ENCODE data around the gene OR9Q1. TPM values are rescaled to one million over a fixed set of nuclear protein-coding genes. Genes with fewer than 3 reads are reported as not detected.
A peak's percentile ranks its signal among the peaks of the same experiment; 100 is the strongest.
"Not testable (repeated sequence)": the region's sequence is repeated elsewhere in the genome, so short reads cannot be mapped to it uniquely, and the experiment has no call there.

Gene OR9Q1
- total RNA-seq, 6 donors from 2014 or later = not detected

- Histone ChIP-seq H3K36me3 (no peaks in the 10 kb centered on the region), H3K27ac (no peak overlapping the region), H3K27me3 (no peaks in the 10 kb centered on the region), H3K4me3 (no peak overlapping the region), H3K4me1 (no peaks in the 10 kb centered on the region), H3K9me3 (no peaks in the 10 kb centered on the region)
- TF ChIP-seq CTCF (IDR thresholded peaks at IDR 0.05) (no peak), EP300 (IDR thresholded peaks at IDR 0.05) (no peak), POLR2AphosphoS5 (IDR thresholded peaks at IDR 0.05) (no peak), POLR2A (IDR thresholded peaks at IDR 0.05) (no peak)
- ATAC-seq (ENCODE audit: low FRiP score in 2 of 2) (no peak), DNase-seq (no peak)
- 66 to 70% methylated on average over 4 of the region's 4 CpGs for WGBS, 2 donors
These were observed 40.9 kb upstream of the OR9Q1 start for GRCh38 chr11:57982776-57983175.

- H3K36me3 ChIP-seq = no peaks in the 10 kb centered on the region
- H3K4me3 ChIP-seq = no peak overlapping the region
- H3K4me1 ChIP-seq = no peaks in the 10 kb centered on the region
- H3K27ac ChIP-seq = no peak overlapping the region
- no peaks in the 10 kb centered on the region for H3K27me3 ChIP-seq
- no peak for ATAC-seq (ENCODE audit: low FRiP score in 2 of 2)
- H3K9me3 ChIP-seq = no peaks in the 10 kb centered on the region
- WGBS, 2 donors = 73 to 75% methylated on average over 3 of the region's 3 CpGs
- TF ChIP-seq EP300 (IDR thresholded peaks at IDR 0.05) (no peak), POLR2AphosphoS5 (IDR thresholded peaks at IDR 0.05) (no peak), POLR2A (IDR thresholded peaks at IDR 0.05) (no peak), CTCF (IDR thresholded peaks at IDR 0.05) (no peak)
- no peak for DNase-seq
These were observed 40.5 kb upstream of the OR9Q1 start for GRCh38 chr11:57983191-57983590.

- DNase-seq = peak in 1 of 2 donors; percentile 42
- ATAC-seq (ENCODE audit: low FRiP score in 2 of 2); H3K27me3 ChIP-seq; H3K27ac ChIP-seq; H3K9me3 ChIP-seq; H3K36me3 ChIP-seq; H3K4me3 ChIP-seq; H3K4me1 ChIP-seq: not testable (repeated sequence)
- 48 to 74% methylated on average over 5 to 12 of the region's 13 CpGs for WGBS, 2 donors
These were observed 24.2 kb upstream of the OR9Q1 start for GRCh38 chr11:57999523-57999922.

- not testable (repeated sequence) for DNase-seq; ATAC-seq (ENCODE audit: low FRiP score in 2 of 2); H3K4me1 ChIP-seq; H3K9me3 ChIP-seq; H3K4me3 ChIP-seq; H3K27ac ChIP-seq; H3K27me3 ChIP-seq; H3K36me3 ChIP-seq
- WGBS, 2 donors = 90 to 97% methylated on average over 2 to 10 of the region's 10 CpGs
These were observed 23.7 kb upstream of the OR9Q1 start for GRCh38 chr11:58000021-58000420.

- DNase-seq (no peak), ATAC-seq (ENCODE audit: low FRiP score in 2 of 2) (no peak)
- no peaks in the 10 kb centered on the region for H3K36me3 ChIP-seq
- no peak overlapping the region for H3K27ac ChIP-seq
- H3K4me1 ChIP-seq = peaks cover 0 to 5% (median 2%) of the 10 kb centered on the region in 4 donors
- no peak for TF ChIP-seq CTCF (IDR thresholded peaks at IDR 0.05)
- TF ChIP-seq POLR2A (IDR thresholded peaks at IDR 0.05) = no peak
- TF ChIP-seq POLR2AphosphoS5 (IDR thresholded peaks at IDR 0.05) = no peak
- no peak for TF ChIP-seq EP300 (IDR thresholded peaks at IDR 0.05)
- 61 to 66% methylated on average over 5 of the region's 5 CpGs for WGBS, 2 donors
- no peaks in the 10 kb centered on the region for H3K9me3 ChIP-seq
- H3K4me3 ChIP-seq = no peak overlapping the region
- H3K27me3 ChIP-seq = no peaks in the 10 kb centered on the region
These were observed 23.0 kb upstream of the OR9Q1 start for GRCh38 chr11:58000699-58001098.

GRCh38 chr11:58003036-58003435 lies 20.6 kb upstream of the OR9Q1 start:
- no peaks in the 10 kb centered on the region for H3K9me3 ChIP-seq
- H3K4me1 ChIP-seq = peaks cover 0 to 8% (median 2%) of the 10 kb centered on the region in 4 donors
- no peak for ATAC-seq (ENCODE audit: low FRiP score in 2 of 2)
- no peak overlapping the region for H3K4me3 ChIP-seq
- no peaks in the 10 kb centered on the region for H3K36me3 ChIP-seq
- no peaks in the 10 kb centered on the region for H3K27me3 ChIP-seq
- 53 to 78% methylated on average over 2 of the region's 2 CpGs for WGBS, 2 donors
- TF ChIP-seq POLR2AphosphoS5 (IDR thresholded peaks at IDR 0.05) (no peak), EP300 (IDR thresholded peaks at IDR 0.05) (no peak), POLR2A (IDR thresholded peaks at IDR 0.05) (no peak), CTCF (IDR thresholded peaks at IDR 0.05) (no peak)
- no peak for DNase-seq
- H3K27ac ChIP-seq = peak overlapping the region; percentile 2 to 46 (median 22)

Measured in upper lobe of left lung (tissue), 6 donors.